Type B pancreatic cell (in vitro differentiated cells): ENCODE data around the gene MARK3. TPM values are rescaled to one million over a fixed set of nuclear protein-coding genes. Genes with fewer than 3 reads are reported as not detected.

Source experiments
- DNase-seq: peaks from one replicate; pipeline ENCODE4 v3.0.0; 2021; ENCODE audit warnings: mixed read lengths; ENCODE audit not compliant: unreplicated experiment; ENCODE audit errors: extremely low spot score
- H3K27ac Mint-ChIP-seq: 2 replicates; pipeline ENCODE4 v1.8.0; 2021; ENCODE audit warnings: mild to moderate bottlenecking, mixed read lengths
- H3K27me3 Mint-ChIP-seq: 2 replicates; pipeline ENCODE4 v1.8.0; 2021; ENCODE audit warnings: mixed read lengths
- H3K36me3 Mint-ChIP-seq: 2 replicates; pipeline ENCODE4 v1.8.0; 2021; ENCODE audit warnings: mixed read lengths
- H3K4me1 Mint-ChIP-seq: one replicate; pipeline ENCODE4 v1.8.0; 2021; ENCODE audit warnings: mixed read lengths; ENCODE audit not compliant: unreplicated experiment
- H3K4me3 Mint-ChIP-seq: 2 replicates; pipeline ENCODE4 v1.8.0; 2021; ENCODE audit warnings: mild to moderate bottlenecking, mixed read lengths
- H3K9me3 Mint-ChIP-seq: 2 replicates; pipeline ENCODE4 v1.8.0; 2021; ENCODE audit warnings: mixed read lengths
- CTCF ChIP-seq: fragments of 200-600 bp; sonication (generic); conservative IDR thresholded peaks from 2 replicates; pipeline ENCODE4 v1.5.0; 2021; ENCODE audit warnings: antibody characterized with exemption, mild to moderate bottlenecking
- total RNA-seq: library from RNA; stranded (reverse); gene quantifications from 2 replicates; pipeline ENCODE4 v1.2.1, GENCODE V29; 2021; ENCODE audit warnings: low replicate concordance

Gene MARK3
- total RNA-seq, 1 donor from 2014 or later, result 91.4 TPM

GRCh38 chr14:103404920-103405319 is 19.7 kb downstream of the MARK3 start:
- DNase-seq, result no peak
- no peak overlapping the region for H3K27ac Mint-ChIP-seq
- no peaks in the 10 kb centered on the region for H3K27me3 Mint-ChIP-seq
- H3K36me3 Mint-ChIP-seq, result peaks cover 24% of the 10 kb centered on the region
- H3K4me3 Mint-ChIP-seq, result no peak overlapping the region
- TF ChIP-seq CTCF, result no peak
- peaks cover 5% of the 10 kb centered on the region for H3K9me3 Mint-ChIP-seq
- peaks cover 49% of the 10 kb centered on the region for H3K4me1 Mint-ChIP-seq

GRCh38 chr14:103408491-103409155 is 23.4 kb downstream of the MARK3 start:
- no peak overlapping the region for H3K4me3 Mint-ChIP-seq
- H3K9me3 Mint-ChIP-seq, result no peaks in the 10 kb centered on the region
- peaks cover 31% of the 10 kb centered on the region for H3K36me3 Mint-ChIP-seq
- H3K4me1 Mint-ChIP-seq, result peaks cover 25% of the 10 kb centered on the region
- peak overlapping the region; percentile 68 for H3K27ac Mint-ChIP-seq
- no peak for DNase-seq
- H3K27me3 Mint-ChIP-seq, result no peaks in the 10 kb centered on the region
- no peak for TF ChIP-seq CTCF

GRCh38 chr14:103416916-103417315 is 31.7 kb downstream of the MARK3 start:
- Mint-ChIP-seq H3K4me3 (no peak overlapping the region), H3K27me3 (no peaks in the 10 kb centered on the region), H3K9me3 (no peaks in the 10 kb centered on the region), H3K4me1 (peaks cover 34% of the 10 kb centered on the region), H3K27ac (peak overlapping the region; percentile 48), H3K36me3 (peaks cover 25% of the 10 kb centered on the region)
- DNase-seq, result no peak
- no peak for TF ChIP-seq CTCF

GRCh38 chr14:103418481-103418818 is 33.2 kb downstream of the MARK3 start:
- no peak for TF ChIP-seq CTCF
- peaks cover 19% of the 10 kb centered on the region for H3K36me3 Mint-ChIP-seq
- peak overlapping the region; percentile 57 for H3K27ac Mint-ChIP-seq
- no peaks in the 10 kb centered on the region for H3K27me3 Mint-ChIP-seq
- H3K4me1 Mint-ChIP-seq, result peaks cover 43% of the 10 kb centered on the region
- no peaks in the 10 kb centered on the region for H3K9me3 Mint-ChIP-seq
- H3K4me3 Mint-ChIP-seq, result peak overlapping the region; percentile 32
- DNase-seq, result no peak

- Mint-ChIP-seq H3K4me3 (peak overlapping the region; percentile 39), H3K36me3 (peaks cover 15% of the 10 kb centered on the region), H3K4me1 (peaks cover 49% of the 10 kb centered on the region), H3K27ac (peak overlapping the region; percentile 92), H3K9me3 (no peaks in the 10 kb centered on the region), H3K27me3 (no peaks in the 10 kb centered on the region)
- no peak for DNase-seq
- no peak for TF ChIP-seq CTCF
Observed at GRCh38 chr14:103421556-103421955, 36.3 kb downstream of the MARK3 start.

- Mint-ChIP-seq H3K9me3 (no peaks in the 10 kb centered on the region), H3K27me3 (no peaks in the 10 kb centered on the region), H3K4me3 (no peak overlapping the region), H3K36me3 (peaks cover 11% of the 10 kb centered on the region), H3K4me1 (peaks cover 40% of the 10 kb centered on the region), H3K27ac (peak overlapping the region; percentile 92)
- TF ChIP-seq CTCF, result no peak
- DNase-seq, result no peak
Observed at GRCh38 chr14:103423050-103423461, 37.8 kb downstream of the MARK3 start.
